Epithelial cell of esophagus (primary cell): ENCODE data around the gene GRAP2.
A peak's percentile ranks its signal among the peaks of the same experiment; 100 is the strongest.
"Not testable (repeated sequence)": the region's sequence is repeated elsewhere in the genome, so short reads cannot be mapped to it uniquely, and the experiment has no call there.

ENCODE experiments used
- DNase-seq: peaks from one replicate; pipeline ENCODE4 v3.0.0; 2010; ENCODE audit warnings: low read depth
- H3K4me3 ChIP-seq: 2 replicates; pipeline ENCODE4 v1.5.1; 2011; ENCODE audit warnings: mild to moderate bottlenecking, low read length, control low read depth
- CTCF ChIP-seq: IDR thresholded peaks from 2 replicates; pipeline ENCODE4 v1.5.1; 2011; ENCODE audit warnings: low read depth, mild to moderate bottlenecking, low read length, control low read depth, inconsistent platforms; ENCODE audit not compliant: insufficient read depth; ENCODE audit errors: missing control alignments

Gene GRAP2

GRCh38 chr22:39900306-39901227, at the start of gene GRAP2:
Gene GRAP2 (plus strand): TSS chr22:39901084. CDS start chr22:39947107, 46,023 bp downstream.
- TF ChIP-seq CTCF, result no peak
- no peak within 1 kb of the TSS for H3K4me3 ChIP-seq
- no peak for DNase-seq

- no peak for TF ChIP-seq CTCF
- H3K4me3 ChIP-seq, result no peak overlapping the region
- DNase-seq, result peak; percentile 1
These were observed 49.1 kb upstream of the GRAP2 start for GRCh38 chr22:39851606-39852315.

GRCh38 chr22:39852799-39853198, 48.1 kb upstream of the GRAP2 start:
- no peak for DNase-seq
- TF ChIP-seq CTCF, result no peak

GRCh38 chr22:39856588-39856987, 44.3 kb upstream of the GRAP2 start:
- no peak for TF ChIP-seq CTCF
- no peak overlapping the region for H3K4me3 ChIP-seq
- no peak for DNase-seq

More at GRCh38 chr22:39852799-39853198, 48.1 kb upstream of the GRAP2 start:
- no peak overlapping the region for H3K4me3 ChIP-seq

GRCh38 chr22:39859903-39860588, 40.8 kb upstream of the GRAP2 start:
- no peak for TF ChIP-seq CTCF
- H3K4me3 ChIP-seq, result no peak overlapping the region
- DNase-seq, result no peak

- no peak for DNase-seq
- no peak for TF ChIP-seq CTCF
- no peak overlapping the region for H3K4me3 ChIP-seq
These were observed 32.1 kb upstream of the GRAP2 start for GRCh38 chr22:39868741-39869140.

GRCh38 chr22:39869797-39870196, 31.1 kb upstream of the GRAP2 start:
- DNase-seq, H3K4me3 ChIP-seq: not testable (repeated sequence)
